Raji (cell line): Measurements from ENCODE around the gene SLC29A2.

Experiments
- POLR2A ChIP-seq: IDR thresholded peaks from 2 replicates; pipeline ENCODE4 v1.6.1; 2011; ENCODE audit warnings: low read depth, low read length, control low read depth; ENCODE audit not compliant: insufficient read depth

Gene SLC29A2

GRCh38 chr11:66408488-66409214 is 37.1 kb upstream of the SLC29A2 start:
- TF ChIP-seq POLR2A: no peak

GRCh38 chr11:66407651-66408050 is 36.1 kb upstream of the SLC29A2 start:
- no peak for TF ChIP-seq POLR2A

GRCh38 chr11:66393954-66394353 is 22.4 kb upstream of the SLC29A2 start:
- TF ChIP-seq POLR2A: no peak

- TF ChIP-seq POLR2A: no peak
Observed at GRCh38 chr11:66391322-66391721, 19.8 kb upstream of the SLC29A2 start.

GRCh38 chr11:66388780-66389386 is 17.3 kb upstream of the SLC29A2 start:
- no peak for TF ChIP-seq POLR2A

- TF ChIP-seq POLR2A: no peak
Observed at GRCh38 chr11:66386171-66387069, 14.9 kb upstream of the SLC29A2 start.

GRCh38 chr11:66373265-66373664 is 1.7 kb upstream of the SLC29A2 start:
- no peak for TF ChIP-seq POLR2A

GRCh38 chr11:66369073-66369894 is 2.3 kb downstream of the SLC29A2 start:
- no peak for TF ChIP-seq POLR2A

GRCh38 chr11:66368484-66368883 is 3.1 kb downstream of the SLC29A2 start:
- TF ChIP-seq POLR2A: no peak

- TF ChIP-seq POLR2A: no peak
Observed at GRCh38 chr11:66367561-66368312, 3.8 kb downstream of the SLC29A2 start.

- TF ChIP-seq POLR2A: 0 out of 2 replicates have a peak, but pooled peaks have one; percentile 17
Observed at GRCh38 chr11:66366844-66367477, 4.6 kb downstream of the SLC29A2 start.

- TF ChIP-seq POLR2A: no peak
Observed at GRCh38 chr11:66365711-66366619, 5.6 kb downstream of the SLC29A2 start.

GRCh38 chr11:66365166-66365565 is 6.4 kb downstream of the SLC29A2 start:
- TF ChIP-seq POLR2A: no peak
